Effector memory CD4-positive, alpha-beta T cell (primary cell): ENCODE measurements around the gene NCOA4.

Source experiments
- DNase-seq, 3 donors: peaks; one replicate each; pipeline ENCODE4 v3.0.0-alpha.2; 2020
- H3K27ac ChIP-seq: 2 replicates; pipeline ENCODE4 v1.7.0; 2013; ENCODE audit warnings: mild to moderate bottlenecking, low read length, moderate library complexity; ENCODE audit not compliant: insufficient read depth, poor library complexity, severe bottlenecking
- H3K27me3 ChIP-seq: replicated peaks from 2 replicates; pipeline ENCODE4 v1.7.0; 2013; ENCODE audit warnings: mild to moderate bottlenecking, low read length; ENCODE audit not compliant: insufficient read depth, control insufficient read depth, poor library complexity, severe bottlenecking
- H3K36me3 ChIP-seq: 2 replicates; pipeline ENCODE4 v1.7.0; 2013; ENCODE audit warnings: mild to moderate bottlenecking, low read length, moderate library complexity; ENCODE audit not compliant: control insufficient read depth, insufficient read depth
- H3K4me1 ChIP-seq: 2 replicates; pipeline ENCODE4 v1.7.0; 2013; ENCODE audit warnings: low read length, mild to moderate bottlenecking; ENCODE audit not compliant: control insufficient read depth, insufficient read depth, poor library complexity, severe bottlenecking
- H3K4me3 ChIP-seq: 2 replicates; pipeline ENCODE4 v1.7.0; 2013; ENCODE audit warnings: low read length, low read depth, mild to moderate bottlenecking; ENCODE audit not compliant: insufficient read depth, poor library complexity, severe bottlenecking
- H3K9me3 ChIP-seq: 2 replicates; pipeline ENCODE4 v1.7.0; 2013; ENCODE audit warnings: mild to moderate bottlenecking, low read length, moderate library complexity; ENCODE audit not compliant: control insufficient read depth

NCOA4 gene

GRCh38 chr10:46035923-46036849, 5.8 kb upstream of the NCOA4 start:
- no peak for DNase-seq
- no peak overlapping the region for H3K27ac ChIP-seq

GRCh38 chr10:46033602-46034011, 3.2 kb upstream of the NCOA4 start:
- H3K36me3 ChIP-seq: no peaks in the 10 kb centered on the region

More at GRCh38 chr10:46035923-46036849, 5.8 kb upstream of the NCOA4 start:
- H3K27me3 ChIP-seq: no peaks in the 10 kb centered on the region
- no peaks in the 10 kb centered on the region for H3K36me3 ChIP-seq
- H3K9me3 ChIP-seq: no peaks in the 10 kb centered on the region
- H3K4me3 ChIP-seq: no peak overlapping the region
- H3K4me1 ChIP-seq: no peaks in the 10 kb centered on the region

GRCh38 chr10:46031648-46032532, 1.5 kb upstream of the NCOA4 start:
- Histone ChIP-seq H3K36me3 (no peaks in the 10 kb centered on the region), H3K4me1 (peaks cover 22% of the 10 kb centered on the region), H3K9me3 (no peaks in the 10 kb centered on the region), H3K27ac (no peak overlapping the region), H3K27me3 (no peaks in the 10 kb centered on the region), H3K4me3 (no peak overlapping the region)
- no peak for DNase-seq

More at GRCh38 chr10:46033602-46034011, 3.2 kb upstream of the NCOA4 start:
- Histone ChIP-seq H3K27ac (no peak overlapping the region), H3K4me1 (peaks cover 19% of the 10 kb centered on the region), H3K27me3 (no peaks in the 10 kb centered on the region), H3K4me3 (no peak overlapping the region), H3K9me3 (no peaks in the 10 kb centered on the region)
- DNase-seq: no peak

GRCh38 chr10:46029461-46030030, 877 bp downstream of the NCOA4 start:
- no peak for DNase-seq
- no peaks in the 10 kb centered on the region for H3K27me3 ChIP-seq
- no peaks in the 10 kb centered on the region for H3K36me3 ChIP-seq
- H3K27ac ChIP-seq: peak overlapping the region; percentile 88
- no peaks in the 10 kb centered on the region for H3K9me3 ChIP-seq
- H3K4me3 ChIP-seq: peak overlapping the region; percentile 76
- H3K4me1 ChIP-seq: peaks cover 32% of the 10 kb centered on the region

- H3K4me1 ChIP-seq: peaks cover 32% of the 10 kb centered on the region
- peak overlapping the region; percentile 76 for H3K4me3 ChIP-seq
- H3K27me3 ChIP-seq: no peaks in the 10 kb centered on the region
- H3K9me3 ChIP-seq: no peaks in the 10 kb centered on the region
- DNase-seq: peak in 1 of 3 donors; percentile 8
- H3K36me3 ChIP-seq: no peaks in the 10 kb centered on the region
- peak overlapping the region; percentile 88 for H3K27ac ChIP-seq
These were observed 1.6 kb downstream of the NCOA4 start for GRCh38 chr10:46028584-46029460.

GRCh38 chr10:46026106-46026505, 4.3 kb downstream of the NCOA4 start:
- no peaks in the 10 kb centered on the region for H3K9me3 ChIP-seq
- H3K4me1 ChIP-seq: peaks cover 36% of the 10 kb centered on the region
- no peaks in the 10 kb centered on the region for H3K36me3 ChIP-seq
- H3K27ac ChIP-seq: no peak overlapping the region
- no peak for DNase-seq
- H3K27me3 ChIP-seq: no peaks in the 10 kb centered on the region
- no peak overlapping the region for H3K4me3 ChIP-seq

- H3K4me3 ChIP-seq: no peak overlapping the region
- no peaks in the 10 kb centered on the region for H3K9me3 ChIP-seq
- H3K27ac ChIP-seq: no peak overlapping the region
- DNase-seq: no peak
- H3K27me3 ChIP-seq: no peaks in the 10 kb centered on the region
- H3K36me3 ChIP-seq: no peaks in the 10 kb centered on the region
- H3K4me1 ChIP-seq: peaks cover 32% of the 10 kb centered on the region
These were observed 5.0 kb downstream of the NCOA4 start for GRCh38 chr10:46025406-46025805.

GRCh38 chr10:46024948-46025347, 5.5 kb downstream of the NCOA4 start:
- Histone ChIP-seq H3K27ac (no peak overlapping the region), H3K4me3 (no peak overlapping the region), H3K4me1 (peaks cover 34% of the 10 kb centered on the region)

More at GRCh38 chr10:46024948-46025347, 5.5 kb downstream of the NCOA4 start:
- Histone ChIP-seq H3K9me3 (no peaks in the 10 kb centered on the region), H3K36me3 (no peaks in the 10 kb centered on the region), H3K27me3 (no peaks in the 10 kb centered on the region)
- DNase-seq: no peak
